ENCODE results near the gene TTC39C.

- TF ChIP-seq ZFX (IDR thresholded peaks at IDR 0.05; ENCODE audit: borderline replicate concordance) (no peak), CTCF (IDR thresholded peaks at IDR 0.05) (no peak)
Measured at GRCh38 chr18:24043403-24043802, 28.8 kb downstream of the TTC39C start.

Measured in 22Rv1 (cell line).